Measurements from ENCODE around the gene RNPS1. TPM values are rescaled to one million over a fixed set of nuclear protein-coding genes. Genes with fewer than 3 reads are reported as not detected.

RNPS1 gene
- total and polyA plus RNA-seq, 2 experiments from 2014 or later: 315 to 384 TPM

DNA sequence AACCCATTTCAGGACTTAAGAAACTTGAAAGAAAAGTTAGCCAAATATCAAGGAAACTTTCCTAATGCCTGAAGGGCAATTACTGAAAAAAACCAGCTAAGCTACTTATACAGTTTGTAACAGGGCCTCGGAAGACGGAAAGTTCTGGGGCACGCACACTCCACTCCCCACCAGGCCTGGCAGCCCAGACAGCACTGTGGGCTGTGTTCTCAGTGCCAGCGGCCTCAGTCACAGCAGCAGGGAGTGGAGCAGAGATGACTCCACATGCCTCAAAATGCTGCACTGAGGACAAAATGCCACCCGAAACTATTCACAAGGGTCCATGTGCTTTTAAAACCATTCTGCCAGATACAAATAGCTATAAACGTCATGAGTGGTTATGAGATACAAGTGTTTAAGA is 10.2 kb downstream of the RNPS1 start:
- no peak overlapping the region for H2AFZ ChIP-seq
- ATAC-seq (no peak), DNase-seq (ENCODE audit: low spot score) (no peak)
- 0 out of 2 replicates have a peak overlapping the region, but pooled peaks have one; percentile 36 for H3K27ac ChIP-seq (ENCODE audit: low read depth)
- peaks cover 62% of the 10 kb centered on the region for H4K20me1 ChIP-seq (replicated peaks; ENCODE audit: insufficient read depth)
- peaks cover 83% of the 10 kb centered on the region for H3K36me3 ChIP-seq (ENCODE audit: insufficient read depth)
- Mint-ChIP-seq H3K4me1 (peaks cover 7% of the 10 kb centered on the region; the same call in 2 of the 3 replicates), H3K9me3 (no peaks in the 10 kb centered on the region), H3K4me3 (no peak overlapping the region), H3K27ac (no peak overlapping the region), H3K27me3 (ENCODE audit: insufficient read depth, low read depth, poor library complexity) (peaks cover 9% of the 10 kb centered on the region), H3K36me3 (ENCODE audit: low read depth) (peaks cover 100% of the 10 kb centered on the region)
- no peaks in the 10 kb centered on the region for H3K4me1 ChIP-seq (ENCODE audit: insufficient read depth)
- peaks cover 76% of the 10 kb centered on the region for H3F3A ChIP-seq (replicated peaks; ENCODE audit: low read depth)
- H3K27me3 ChIP-seq (ENCODE audit: insufficient read depth): no peaks in the 10 kb centered on the region
- TF ChIP-seq ZNF331 (CRISPR knock-in tag; IDR thresholded peaks at IDR 0.05; ENCODE audit: low read depth) (no peak), CREB1 (CRISPR knock-in tag; IDR thresholded peaks at IDR 0.05; ENCODE audit: low read depth) (no peak), POLR2AphosphoS5 (IDR thresholded peaks at IDR 0.05; ENCODE audit: low read depth) (no peak), CTCF (conservative IDR thresholded peaks at IDR 0.05; ENCODE audit: low read depth in 2 of 2) (no peak), NANOG (IDR thresholded peaks at IDR 0.05; ENCODE audit: borderline replicate concordance) (no peak), JUNB (IDR thresholded peaks at IDR 0.05; ENCODE audit: unreplicated experiment) (no peak), EZH2 (IDR thresholded peaks at IDR 0.05; ENCODE audit: low read depth, unreplicated experiment) (no peak)
- TF ChIP-seq, protein P1, sequence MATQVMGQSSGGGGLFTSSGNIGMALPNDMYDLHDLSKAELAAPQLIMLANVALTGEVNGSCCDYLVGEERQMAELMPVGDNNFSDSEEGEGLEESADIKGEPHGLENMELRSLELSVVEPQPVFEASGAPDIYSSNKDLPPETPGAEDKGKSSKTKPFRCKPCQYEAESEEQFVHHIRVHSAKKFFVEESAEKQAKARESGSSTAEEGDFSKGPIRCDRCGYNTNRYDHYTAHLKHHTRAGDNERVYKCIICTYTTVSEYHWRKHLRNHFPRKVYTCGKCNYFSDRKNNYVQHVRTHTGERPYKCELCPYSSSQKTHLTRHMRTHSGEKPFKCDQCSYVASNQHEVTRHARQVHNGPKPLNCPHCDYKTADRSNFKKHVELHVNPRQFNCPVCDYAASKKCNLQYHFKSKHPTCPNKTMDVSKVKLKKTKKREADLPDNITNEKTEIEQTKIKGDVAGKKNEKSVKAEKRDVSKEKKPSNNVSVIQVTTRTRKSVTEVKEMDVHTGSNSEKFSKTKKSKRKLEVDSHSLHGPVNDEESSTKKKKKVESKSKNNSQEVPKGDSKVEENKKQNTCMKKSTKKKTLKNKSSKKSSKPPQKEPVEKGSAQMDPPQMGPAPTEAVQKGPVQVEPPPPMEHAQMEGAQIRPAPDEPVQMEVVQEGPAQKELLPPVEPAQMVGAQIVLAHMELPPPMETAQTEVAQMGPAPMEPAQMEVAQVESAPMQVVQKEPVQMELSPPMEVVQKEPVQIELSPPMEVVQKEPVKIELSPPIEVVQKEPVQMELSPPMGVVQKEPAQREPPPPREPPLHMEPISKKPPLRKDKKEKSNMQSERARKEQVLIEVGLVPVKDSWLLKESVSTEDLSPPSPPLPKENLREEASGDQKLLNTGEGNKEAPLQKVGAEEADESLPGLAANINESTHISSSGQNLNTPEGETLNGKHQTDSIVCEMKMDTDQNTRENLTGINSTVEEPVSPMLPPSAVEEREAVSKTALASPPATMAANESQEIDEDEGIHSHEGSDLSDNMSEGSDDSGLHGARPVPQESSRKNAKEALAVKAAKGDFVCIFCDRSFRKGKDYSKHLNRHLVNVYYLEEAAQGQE (IDR thresholded peaks at IDR 0.05; ENCODE audit: unreplicated experiment): no peak
- no peaks in the 10 kb centered on the region for H3K9me2 ChIP-seq (ENCODE audit: insufficient read depth)
- no peak overlapping the region for H3K4me3 ChIP-seq
- peaks cover 60% of the 10 kb centered on the region for H3K79me2 ChIP-seq (replicated peaks; ENCODE audit: insufficient read depth)
- no peak overlapping the region for H3K4me2 ChIP-seq

- peaks cover 54% of the 10 kb centered on the region for H4K20me1 ChIP-seq (replicated peaks; ENCODE audit: insufficient read depth)
These were observed 11.3 kb downstream of the RNPS1 start for GRCh38 chr16:2256531-2257140.

More at GRCh38 chr16:2256531-2257140, 11.3 kb downstream of the RNPS1 start:
- no peaks in the 10 kb centered on the region for H3K9me3 Mint-ChIP-seq
- H3K4me3 Mint-ChIP-seq: no peak overlapping the region
- no peak for DNase-seq (ENCODE audit: low spot score)
- peaks cover 49% of the 10 kb centered on the region for H3K79me2 ChIP-seq (replicated peaks; ENCODE audit: insufficient read depth)
- peaks cover 78% of the 10 kb centered on the region for H3F3A ChIP-seq (replicated peaks; ENCODE audit: low read depth)
- H3K27ac ChIP-seq (ENCODE audit: low read depth): no peak overlapping the region
- H3K4me3 ChIP-seq: no peak overlapping the region
- H3K36me3 ChIP-seq (ENCODE audit: insufficient read depth): peaks cover 72% of the 10 kb centered on the region
- no peak overlapping the region for H2AFZ ChIP-seq
- peaks cover 92% of the 10 kb centered on the region for H3K36me3 Mint-ChIP-seq (ENCODE audit: low read depth)
- TF ChIP-seq ZNF331 (CRISPR knock-in tag; IDR thresholded peaks at IDR 0.05; ENCODE audit: low read depth) (no peak), CREB1 (CRISPR knock-in tag; IDR thresholded peaks at IDR 0.05; ENCODE audit: low read depth) (no peak)
- H3K9me2 ChIP-seq (ENCODE audit: insufficient read depth): no peaks in the 10 kb centered on the region
- no peaks in the 10 kb centered on the region for H3K27me3 ChIP-seq (ENCODE audit: insufficient read depth)
- H3K4me2 ChIP-seq: no peak overlapping the region
- H3K4me1 Mint-ChIP-seq: peaks cover 12% of the 10 kb centered on the region
- no peak overlapping the region for H3K27ac Mint-ChIP-seq
- ATAC-seq: no peak
- 0 out of 2 replicates have a peak, but pooled peaks cover 5% of the 10 kb centered on the region for H3K4me1 ChIP-seq (ENCODE audit: insufficient read depth)
- peaks cover 9% of the 10 kb centered on the region for H3K27me3 Mint-ChIP-seq (ENCODE audit: insufficient read depth, low read depth, poor library complexity)

Data from GM23338 (cell line).